ENCODE measurements around the gene UBE2QL1. TPM values are rescaled to one million over a fixed set of nuclear protein-coding genes. Genes with fewer than 3 reads are reported as not detected.

The UBE2QL1 gene
- not detected in 2 replicates for total RNA-seq

DNA sequence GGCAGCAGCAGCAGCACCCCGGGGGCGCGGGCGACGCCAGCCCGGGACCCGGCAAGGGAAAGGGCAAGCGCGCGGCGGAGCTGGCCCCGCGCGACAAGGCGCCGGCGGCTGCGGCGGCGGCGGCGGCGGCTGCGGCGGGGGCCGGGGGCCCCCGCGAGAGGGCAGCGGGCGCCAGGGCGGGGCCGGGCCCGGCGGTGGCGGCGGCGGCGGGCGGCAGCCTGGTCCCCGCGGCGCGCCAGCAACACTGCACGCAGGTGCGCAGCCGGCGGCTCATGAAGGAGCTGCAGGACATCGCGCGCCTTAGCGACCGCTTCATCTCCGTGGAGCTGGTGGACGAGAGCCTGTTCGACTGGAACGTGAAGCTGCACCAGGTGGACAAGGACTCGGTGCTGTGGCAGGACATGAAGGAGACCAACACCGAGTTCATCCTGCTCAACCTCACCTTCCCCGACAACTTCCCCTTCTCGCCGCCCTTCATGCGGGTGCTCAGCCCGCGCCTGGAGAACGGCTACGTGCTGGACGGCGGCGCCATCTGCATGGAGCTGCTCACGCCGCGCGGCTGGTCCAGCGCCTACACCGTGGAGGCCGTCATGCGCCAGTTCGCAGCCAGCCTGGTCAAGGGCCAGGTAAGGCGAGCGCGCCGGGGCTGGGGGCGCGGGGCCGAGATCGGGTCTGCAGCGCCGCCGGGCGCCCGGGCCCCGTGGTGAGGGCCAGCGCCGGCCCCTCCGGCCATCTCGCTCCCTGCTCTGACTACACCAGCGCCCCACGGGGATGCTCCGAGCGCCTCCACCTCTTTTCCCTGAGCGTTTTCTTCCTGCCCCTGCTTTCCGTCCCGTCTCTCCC lies at the start of gene UBE2QL1:
Gene UBE2QL1 (plus strand): TSS at position 238 of the 843 bp plus-strand sequence. CDS start 35 bp downstream, at position 273.

Other genes with a start within 250 kb of the UBE2QL1 start
- 27.8 and 35.1 TPM in 2 replicates for gene MED10, start 70.3 kb upstream of the UBE2QL1 start, total RNA-seq
- gene NSUN2, start 184.2 kb downstream of the UBE2QL1 start, total RNA-seq, result 59.0 and 61.8 TPM in 2 replicates
- 12.6 and 15.0 TPM in 2 replicates for gene SRD5A1, start 184.6 kb downstream of the UBE2QL1 start, total RNA-seq